ENCODE results near the gene CD4.

GRCh38 chr12:6830999-6831398 is 41.7 kb downstream of the CD4 start:
- TF ChIP-seq GATA3 (IDR thresholded peaks at IDR 0.05; ENCODE audit: low read depth, low read length) (no peak), GATA2 (IDR thresholded peaks at IDR 0.05; ENCODE audit: low read depth, low read length) (no peak)

Measured in SH-SY5Y (cell line).